Nephron progenitor cell (in vitro differentiated cells): Measurements from ENCODE around the gene LCN9.

Experiments used
- DNase-seq: peaks from one replicate; pipeline ENCODE4 v3.0.0; 2021
- H3K27ac Mint-ChIP-seq: 2 replicates; pipeline ENCODE4 v1.8.0; 2021; ENCODE audit warnings: mild to moderate bottlenecking, moderate library complexity, mixed read lengths
- H3K27me3 Mint-ChIP-seq: 2 replicates; pipeline ENCODE4 v1.8.0; 2021; ENCODE audit warnings: mild to moderate bottlenecking, low read depth, mixed read lengths; ENCODE audit not compliant: poor library complexity
- H3K36me3 Mint-ChIP-seq: 2 replicates; pipeline ENCODE4 v1.8.0; 2021; ENCODE audit warnings: low read depth, mixed read lengths
- H3K4me1 Mint-ChIP-seq: 2 replicates; pipeline ENCODE4 v1.8.0; 2021; ENCODE audit warnings: mixed read lengths
- H3K4me3 Mint-ChIP-seq: 2 replicates; pipeline ENCODE4 v1.8.0; 2021; ENCODE audit warnings: mild to moderate bottlenecking, moderate library complexity, mixed read lengths
- H3K9me3 Mint-ChIP-seq: 2 replicates; pipeline ENCODE4 v1.8.0; 2021; ENCODE audit warnings: mild to moderate bottlenecking, moderate library complexity, mixed read lengths
- TF ChIP-seq, protein P1 (sequence below): fragments of 200-600 bp; sonication (generic); IDR thresholded peaks from 2 replicates; pipeline ENCODE4 v1.5.0; 2021; ENCODE audit warnings: antibody characterized with exemption

LCN9 gene

DNA sequence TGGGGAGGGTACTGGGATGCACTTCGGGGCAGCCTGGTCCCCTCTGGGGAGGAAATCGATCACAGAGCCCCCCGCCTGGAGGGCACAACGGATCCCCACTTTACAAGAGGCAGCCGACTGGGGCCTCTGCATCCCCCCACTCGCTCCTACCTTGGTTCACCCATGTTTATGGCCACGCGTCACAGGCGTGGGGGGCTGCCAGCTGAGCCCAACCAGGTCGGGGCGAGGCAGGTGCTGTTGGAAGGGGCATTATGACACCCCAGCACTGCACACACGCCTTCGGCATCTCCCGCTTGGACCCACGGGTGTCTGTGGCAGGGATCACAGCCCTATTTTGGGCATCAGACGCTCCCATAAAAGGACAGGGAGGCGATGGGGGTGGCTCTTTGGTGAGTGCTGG, 21.6 kb downstream of the LCN9 start:
- DNase-seq: no peak
- Mint-ChIP-seq H3K27me3 (peaks cover 16% of the 10 kb centered on the region), H3K4me3 (no peak overlapping the region), H3K9me3 (peaks cover 9% of the 10 kb centered on the region), H3K4me1 (peaks cover 8% of the 10 kb centered on the region), H3K27ac (no peak overlapping the region), H3K36me3 (no peaks in the 10 kb centered on the region)
- TF ChIP-seq, protein P1, sequence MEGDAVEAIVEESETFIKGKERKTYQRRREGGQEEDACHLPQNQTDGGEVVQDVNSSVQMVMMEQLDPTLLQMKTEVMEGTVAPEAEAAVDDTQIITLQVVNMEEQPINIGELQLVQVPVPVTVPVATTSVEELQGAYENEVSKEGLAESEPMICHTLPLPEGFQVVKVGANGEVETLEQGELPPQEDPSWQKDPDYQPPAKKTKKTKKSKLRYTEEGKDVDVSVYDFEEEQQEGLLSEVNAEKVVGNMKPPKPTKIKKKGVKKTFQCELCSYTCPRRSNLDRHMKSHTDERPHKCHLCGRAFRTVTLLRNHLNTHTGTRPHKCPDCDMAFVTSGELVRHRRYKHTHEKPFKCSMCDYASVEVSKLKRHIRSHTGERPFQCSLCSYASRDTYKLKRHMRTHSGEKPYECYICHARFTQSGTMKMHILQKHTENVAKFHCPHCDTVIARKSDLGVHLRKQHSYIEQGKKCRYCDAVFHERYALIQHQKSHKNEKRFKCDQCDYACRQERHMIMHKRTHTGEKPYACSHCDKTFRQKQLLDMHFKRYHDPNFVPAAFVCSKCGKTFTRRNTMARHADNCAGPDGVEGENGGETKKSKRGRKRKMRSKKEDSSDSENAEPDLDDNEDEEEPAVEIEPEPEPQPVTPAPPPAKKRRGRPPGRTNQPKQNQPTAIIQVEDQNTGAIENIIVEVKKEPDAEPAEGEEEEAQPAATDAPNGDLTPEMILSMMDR: no peak

DNA sequence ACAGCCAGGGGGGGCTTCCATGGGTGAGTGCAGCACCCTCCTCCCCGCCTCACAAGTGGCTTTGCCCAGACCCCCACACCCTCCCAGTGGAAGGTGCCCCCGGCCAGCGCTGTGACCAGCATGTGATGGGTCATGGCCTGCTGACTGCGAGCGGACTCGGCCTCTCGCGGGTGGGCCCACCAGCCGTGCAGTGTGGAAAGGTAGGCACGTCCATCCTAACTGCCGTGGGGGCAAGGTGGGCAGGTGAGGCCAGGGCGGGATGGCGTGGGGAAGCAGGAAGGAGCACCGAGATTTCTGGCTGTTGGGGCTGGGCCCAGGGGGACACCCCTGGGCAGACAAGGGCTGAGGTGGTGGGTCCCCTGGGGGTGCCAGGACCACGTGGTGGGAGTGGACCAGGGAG, 24.1 kb downstream of the LCN9 start:
- Mint-ChIP-seq H3K27ac (no peak overlapping the region), H3K9me3 (no peaks in the 10 kb centered on the region), H3K27me3 (peaks cover 13% of the 10 kb centered on the region), H3K36me3 (no peaks in the 10 kb centered on the region), H3K4me3 (no peak overlapping the region), H3K4me1 (peaks cover 15% of the 10 kb centered on the region)
- no peak for DNase-seq
- TF ChIP-seq, protein P1: no peak

DNA sequence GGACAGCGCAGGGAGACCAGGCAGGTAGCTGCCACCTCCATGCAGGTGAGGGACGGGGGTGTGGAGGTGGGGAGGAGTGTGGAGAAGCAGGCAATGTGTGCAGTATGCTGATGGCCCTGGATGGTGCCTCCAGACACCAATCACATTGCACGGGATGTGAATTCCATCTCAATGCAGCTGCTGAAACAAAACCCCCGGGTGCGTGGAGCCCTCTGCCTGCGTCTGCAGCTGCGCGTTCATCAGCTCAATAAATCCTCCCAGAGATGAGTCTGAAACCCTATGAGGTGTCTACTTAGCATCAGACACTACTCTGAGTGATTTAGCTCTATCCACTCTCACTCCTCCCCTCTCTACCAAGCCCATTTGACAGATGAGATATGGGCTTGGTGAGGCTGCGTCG, 25.9 kb downstream of the LCN9 start:
- Mint-ChIP-seq H3K9me3 (no peaks in the 10 kb centered on the region), H3K27me3 (peaks cover 21% of the 10 kb centered on the region), H3K4me3 (no peak overlapping the region), H3K27ac (peak overlapping the region; percentile 59), H3K4me1 (peaks cover 26% of the 10 kb centered on the region), H3K36me3 (no peaks in the 10 kb centered on the region)
- no peak for DNase-seq
- TF ChIP-seq, protein P1: no peak

DNA sequence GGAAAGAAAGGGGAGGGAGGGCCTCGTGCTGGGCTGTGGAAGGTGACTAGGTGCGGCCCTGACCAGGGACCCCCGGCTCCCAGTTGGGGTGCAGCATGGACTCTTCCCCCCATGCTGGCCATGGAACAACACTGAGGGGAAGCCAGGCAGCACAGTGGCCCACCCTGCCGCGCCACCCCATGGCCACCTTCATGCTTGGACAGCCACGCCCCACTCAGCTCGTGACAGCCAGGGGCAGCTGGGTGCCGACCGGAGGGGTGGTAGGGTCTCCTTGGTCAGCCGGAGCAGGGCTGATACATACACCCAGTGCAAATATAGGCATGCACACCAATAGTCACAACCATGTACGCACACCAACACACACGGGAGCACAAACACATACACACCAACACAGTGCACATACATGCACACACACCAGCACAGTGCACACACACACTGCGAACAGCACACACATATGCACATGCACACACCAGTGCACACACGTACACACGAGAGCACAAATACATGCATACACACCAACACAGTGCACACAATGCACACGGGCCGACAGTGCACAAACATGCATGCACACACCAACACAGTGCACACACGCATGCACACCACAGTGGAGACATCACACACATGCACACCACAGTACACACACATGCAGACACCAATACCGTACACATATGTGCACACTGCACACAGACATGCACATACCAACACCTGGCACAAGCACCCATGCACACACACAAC, 27.9 kb downstream of the LCN9 start:
- Mint-ChIP-seq H3K4me1 (peaks cover 32% of the 10 kb centered on the region), H3K9me3 (no peaks in the 10 kb centered on the region), H3K27ac (no peak overlapping the region), H3K4me3 (no peak overlapping the region), H3K27me3 (peaks cover 18% of the 10 kb centered on the region), H3K36me3 (no peaks in the 10 kb centered on the region)
- TF ChIP-seq, protein P1: no peak
- no peak for DNase-seq

DNA sequence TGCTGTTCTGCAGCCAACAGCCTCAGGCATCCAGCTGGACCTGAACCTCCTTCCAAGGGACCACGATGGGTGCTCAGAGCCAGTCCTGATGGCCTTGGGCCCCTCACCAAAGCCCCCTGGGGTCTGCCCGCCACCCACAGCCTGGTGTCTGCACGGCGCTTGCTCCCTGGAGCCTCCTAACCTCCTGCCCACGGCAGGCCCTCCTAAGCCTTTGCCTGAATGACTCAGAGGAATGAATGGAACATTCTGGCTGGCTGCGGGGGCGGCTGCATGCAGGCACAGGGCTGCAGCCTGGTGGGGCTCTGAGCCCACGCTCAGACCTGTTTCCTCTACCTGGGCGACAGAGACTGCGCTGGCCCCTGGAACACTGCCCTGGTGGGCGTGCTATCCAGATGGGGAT, 29.3 kb downstream of the LCN9 start:
- Mint-ChIP-seq H3K4me3 (no peak overlapping the region), H3K27me3 (peaks cover 26% of the 10 kb centered on the region), H3K36me3 (no peaks in the 10 kb centered on the region), H3K4me1 (peaks cover 24% of the 10 kb centered on the region), H3K27ac (no peak overlapping the region), H3K9me3 (no peaks in the 10 kb centered on the region)
- peak; percentile 29 for DNase-seq
- TF ChIP-seq, protein P1: no peak

DNA sequence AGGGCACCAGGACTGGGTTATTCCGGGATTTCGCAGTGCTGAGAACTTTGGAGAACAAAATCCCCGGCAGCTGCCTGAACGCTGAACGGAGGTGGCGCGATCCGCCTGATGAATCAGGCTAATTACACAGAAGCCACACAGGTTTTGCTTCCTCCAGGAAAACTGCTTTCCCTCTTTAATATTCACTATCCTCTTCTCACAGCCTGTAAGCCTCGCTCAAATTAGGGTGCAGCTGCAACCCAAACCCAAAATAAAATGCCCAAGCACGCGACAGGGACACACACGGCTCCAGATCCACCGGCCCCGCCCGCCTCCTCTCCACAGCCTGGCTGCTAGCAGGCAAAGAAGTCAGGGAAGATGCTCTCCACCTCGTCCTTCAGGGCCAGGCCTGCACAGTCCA, 30.2 kb downstream of the LCN9 start:
- Mint-ChIP-seq H3K4me3 (no peak overlapping the region), H3K27me3 (peaks cover 31% of the 10 kb centered on the region), H3K4me1 (peaks cover 28% of the 10 kb centered on the region), H3K36me3 (no peaks in the 10 kb centered on the region), H3K9me3 (no peaks in the 10 kb centered on the region), H3K27ac (no peak overlapping the region)
- DNase-seq: no peak
- TF ChIP-seq, protein P1: no peak
